Measurements from ENCODE around the gene METTL25. TPM values are rescaled to one million over a fixed set of nuclear protein-coding genes. Genes with fewer than 3 reads are reported as not detected.

The METTL25 gene
- total RNA-seq, 1 experiment from 2014 or later = 3.5 TPM

DNA sequence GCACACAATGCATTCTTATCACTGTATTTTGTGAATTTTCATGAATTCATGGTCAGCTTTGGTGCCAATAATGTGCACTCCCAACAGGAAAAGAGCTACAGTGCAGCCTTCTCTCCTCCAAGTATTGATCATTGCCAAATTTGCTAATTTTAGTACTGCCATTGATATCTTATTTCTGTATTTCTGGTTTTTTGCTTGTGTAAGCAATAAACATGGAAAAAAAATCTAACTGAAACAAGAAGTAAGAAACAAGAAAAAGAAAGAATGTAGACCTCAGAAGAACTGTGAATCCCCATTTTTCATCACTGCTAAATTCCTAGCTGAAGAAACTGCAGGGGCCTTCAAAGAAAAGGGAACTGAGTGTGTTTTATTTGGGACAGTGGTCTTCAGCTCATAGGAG lies 161.2 kb downstream of the METTL25 start:
- TF ChIP-seq TCF7L2 (IDR thresholded peaks at IDR 0.05; ENCODE audit: low read depth, low read length) (no peak), REST (IDR thresholded peaks at IDR 0.05; ENCODE audit: insufficient read depth in 1 of 2, low read depth in 2 of 2, low read length in 1 of 2) (no peak), POLR2AphosphoS5 (IDR thresholded peaks at IDR 0.05; ENCODE audit: low read depth, low read length) (no peak), SIN3A (IDR thresholded peaks at IDR 0.05; ENCODE audit: borderline replicate concordance, insufficient read depth, low read depth, low read length) (no peak)
- BruUV-seq (replicated peaks) = no TSS peak
- no peak overlapping the region for H3K4me3 ChIP-seq (ENCODE audit: low read depth in 2 of 2, low read length in 2 of 2)
- CTCF ChIA-PET = interaction anchor here (0.7 to 1.0 kb wide), 2 partner anchors 10 to 12 kb away, joined by 5 read pairs; no protein-coding TSS in a partner anchor
- intact Hi-C loops (cut with micrococcal nuclease; ENCODE audit: unreplicated experiment) = no loop called here
- in situ Hi-C loops (cut with HindIII; ENCODE audit: low pct_unique_long_range_greater_than_20kb, low sequenced_read_pairs) = no loop called here
- DNase-seq (ENCODE audit: low read depth, low spot score) = no peak
- H3K9me3 ChIP-seq (ENCODE audit: control insufficient read depth, insufficient read depth, low read depth, low read length) = no peaks in the 10 kb centered on the region
- no peaks in the 10 kb centered on the region for H3K4me1 ChIP-seq (ENCODE audit: control insufficient read depth, insufficient read depth, low read length)
- ATAC-seq = no peak
- H3K27me3 ChIP-seq (ENCODE audit: control insufficient read depth, insufficient read depth, low read length) = no peaks in the 10 kb centered on the region
- H3K27ac ChIP-seq (ENCODE audit: low read length) = no peak overlapping the region
- no peaks in the 10 kb centered on the region for H3K36me3 ChIP-seq (ENCODE audit: control insufficient read depth, insufficient read depth, low read length)
- POLR2A ChIA-PET = no interaction called here

DNA sequence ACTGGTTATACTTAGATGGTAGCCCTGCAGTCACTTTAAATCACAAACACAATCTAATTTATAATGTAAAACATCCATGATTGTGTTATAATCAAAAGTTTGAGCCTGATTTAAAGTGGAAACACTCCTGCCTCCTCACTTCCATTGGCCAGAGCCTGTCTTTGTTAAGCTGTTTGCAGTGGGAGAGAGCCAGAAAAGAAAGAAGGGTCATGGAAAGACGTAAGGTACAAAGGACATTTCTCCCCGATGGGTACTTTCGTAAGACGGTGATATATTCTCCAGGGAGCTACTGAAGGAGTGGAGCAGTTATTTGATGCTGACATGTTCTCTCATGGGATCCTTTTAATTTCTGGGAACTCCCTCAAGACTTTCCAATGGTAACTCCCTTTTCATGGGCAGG lies 164.0 kb downstream of the METTL25 start:
- Histone ChIP-seq H3K4me1 (ENCODE audit: control insufficient read depth, insufficient read depth, low read length) (no peaks in the 10 kb centered on the region), H3K36me3 (ENCODE audit: control insufficient read depth, insufficient read depth, low read length) (no peaks in the 10 kb centered on the region), H3K4me3 (ENCODE audit: low read depth in 2 of 2, low read length in 2 of 2) (no peak overlapping the region), H3K27me3 (ENCODE audit: control insufficient read depth, insufficient read depth, low read length) (no peaks in the 10 kb centered on the region; the same call in 1 of the 2 replicates), H3K9me3 (ENCODE audit: control insufficient read depth, insufficient read depth, low read depth, low read length) (no peaks in the 10 kb centered on the region), H3K27ac (ENCODE audit: low read length) (no peak overlapping the region)
- DNase-seq (ENCODE audit: low read depth, low spot score) (no peak), ATAC-seq (no peak)
- no peak for TF ChIP-seq REST (IDR thresholded peaks at IDR 0.05; ENCODE audit: insufficient read depth in 1 of 2, low read depth in 2 of 2, low read length in 1 of 2)
- TF ChIP-seq POLR2AphosphoS5 (IDR thresholded peaks at IDR 0.05; ENCODE audit: low read depth, low read length) = no peak
- no peak for TF ChIP-seq TCF7L2 (IDR thresholded peaks at IDR 0.05; ENCODE audit: low read depth, low read length)
- no peak for TF ChIP-seq SIN3A (IDR thresholded peaks at IDR 0.05; ENCODE audit: borderline replicate concordance, insufficient read depth, low read depth, low read length)
- in situ Hi-C loops (cut with HindIII; ENCODE audit: low pct_unique_long_range_greater_than_20kb, low sequenced_read_pairs) = no loop called here
- intact Hi-C loops (cut with micrococcal nuclease; ENCODE audit: unreplicated experiment) = loop anchor here (10.0 kb wide), 1 partner anchor 137 kb away; no protein-coding TSS in a partner anchor
- ChIA-PET CTCF (no interaction called here), POLR2A (no interaction called here)
- no TSS peak for BruUV-seq (replicated peaks)

DNA sequence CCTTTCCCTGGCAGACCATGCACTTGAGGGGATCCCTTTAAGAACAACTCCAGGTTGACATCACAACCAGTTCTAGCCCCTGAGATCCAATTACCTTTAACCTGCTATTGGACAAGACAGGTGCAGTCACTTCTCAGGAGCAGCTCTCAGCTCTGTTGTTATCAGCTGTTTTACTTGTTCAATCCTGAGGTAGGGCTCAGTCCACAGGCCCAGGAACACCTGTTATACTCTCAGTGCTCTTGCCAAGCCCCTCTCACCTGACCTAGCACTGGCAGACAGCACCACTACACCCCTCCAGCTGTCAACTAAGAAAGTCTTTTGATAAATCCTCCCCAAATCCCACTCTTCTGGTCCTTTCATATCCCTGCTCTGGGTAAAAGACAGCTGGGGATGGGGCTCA lies 164.4 kb downstream of the METTL25 start:
- Histone ChIP-seq H3K9me3 (ENCODE audit: control insufficient read depth, insufficient read depth, low read depth, low read length) (no peaks in the 10 kb centered on the region), H3K4me3 (ENCODE audit: low read depth in 2 of 2, low read length in 2 of 2) (no peak overlapping the region), H3K27me3 (ENCODE audit: control insufficient read depth, insufficient read depth, low read length) (no peaks in the 10 kb centered on the region; the same call in 1 of the 2 replicates), H3K36me3 (ENCODE audit: control insufficient read depth, insufficient read depth, low read length) (no peaks in the 10 kb centered on the region), H3K27ac (ENCODE audit: low read length) (no peak overlapping the region), H3K4me1 (ENCODE audit: control insufficient read depth, insufficient read depth, low read length) (no peaks in the 10 kb centered on the region)
- TF ChIP-seq, protein P1, sequence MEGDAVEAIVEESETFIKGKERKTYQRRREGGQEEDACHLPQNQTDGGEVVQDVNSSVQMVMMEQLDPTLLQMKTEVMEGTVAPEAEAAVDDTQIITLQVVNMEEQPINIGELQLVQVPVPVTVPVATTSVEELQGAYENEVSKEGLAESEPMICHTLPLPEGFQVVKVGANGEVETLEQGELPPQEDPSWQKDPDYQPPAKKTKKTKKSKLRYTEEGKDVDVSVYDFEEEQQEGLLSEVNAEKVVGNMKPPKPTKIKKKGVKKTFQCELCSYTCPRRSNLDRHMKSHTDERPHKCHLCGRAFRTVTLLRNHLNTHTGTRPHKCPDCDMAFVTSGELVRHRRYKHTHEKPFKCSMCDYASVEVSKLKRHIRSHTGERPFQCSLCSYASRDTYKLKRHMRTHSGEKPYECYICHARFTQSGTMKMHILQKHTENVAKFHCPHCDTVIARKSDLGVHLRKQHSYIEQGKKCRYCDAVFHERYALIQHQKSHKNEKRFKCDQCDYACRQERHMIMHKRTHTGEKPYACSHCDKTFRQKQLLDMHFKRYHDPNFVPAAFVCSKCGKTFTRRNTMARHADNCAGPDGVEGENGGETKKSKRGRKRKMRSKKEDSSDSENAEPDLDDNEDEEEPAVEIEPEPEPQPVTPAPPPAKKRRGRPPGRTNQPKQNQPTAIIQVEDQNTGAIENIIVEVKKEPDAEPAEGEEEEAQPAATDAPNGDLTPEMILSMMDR (IDR thresholded peaks at IDR 0.05) = no peak
- no peak for TF ChIP-seq REST (IDR thresholded peaks at IDR 0.05; ENCODE audit: insufficient read depth in 1 of 2, low read depth in 2 of 2, low read length in 1 of 2)
- no peak for TF ChIP-seq POLR2AphosphoS5 (IDR thresholded peaks at IDR 0.05; ENCODE audit: low read depth, low read length)
- TF ChIP-seq TCF7L2 (IDR thresholded peaks at IDR 0.05; ENCODE audit: low read depth, low read length) = no peak
- no peak for TF ChIP-seq SIN3A (IDR thresholded peaks at IDR 0.05; ENCODE audit: borderline replicate concordance, insufficient read depth, low read depth, low read length)
- DNase-seq (ENCODE audit: low read depth, low spot score) (no peak), ATAC-seq (no peak)
- in situ Hi-C loops (cut with HindIII; ENCODE audit: low pct_unique_long_range_greater_than_20kb, low sequenced_read_pairs) (no loop called here), intact Hi-C loops (cut with micrococcal nuclease; ENCODE audit: unreplicated experiment) (loop anchor here (10.0 kb wide), 1 partner anchor 138 kb away; no protein-coding TSS in a partner anchor)
- ChIA-PET POLR2A (no interaction called here), CTCF (no interaction called here)
- no TSS peak for BruUV-seq (replicated peaks)
